Activated CD4-positive, alpha-beta T cell treated with anti-CD3 and anti-CD28 coated beads for 36 hours (primary cell): ENCODE data around the gene KRT14. TPM values are rescaled to one million over a fixed set of nuclear protein-coding genes. Genes with fewer than 3 reads are reported as not detected.

Experiments used
- ATAC-seq: fragments of 200-7000 bp; cut with Tn5 transposase; one replicate; pipeline ENCODE4 v1.10.0; 2021; ENCODE audit warnings: mild to moderate bottlenecking, moderate library complexity
- CTCF ChIA-PET: fragments of 350-600 bp; sonication (Branson Sonifier 250); formaldehyde crosslinking; loops from one replicate; lab custom pipeline; 2021; ENCODE audit warnings: antibody characterized with exemption; lab: Charles Lee
- POLR2A ChIA-PET: fragments of 350-600 bp; sonication (Branson Sonifier 250); formaldehyde crosslinking; loops from one replicate; lab custom pipeline; 2021; ENCODE audit warnings: antibody characterized with exemption, inconsistent platforms; lab: Charles Lee
- DNase-seq: peaks from one replicate; pipeline ENCODE4 v3.0.0-alpha.2; 2020
- H3K27ac Mint-ChIP-seq: one replicate; pipeline ENCODE4 v1.8.0; 2021; ENCODE audit warnings: mixed read lengths
- H3K27me3 Mint-ChIP-seq: one replicate; pipeline ENCODE4 v1.8.0; 2021; ENCODE audit warnings: mixed read lengths
- H3K36me3 Mint-ChIP-seq: one replicate; pipeline ENCODE4 v1.8.0; 2021; ENCODE audit warnings: low read depth, mixed read lengths
- H3K4me1 Mint-ChIP-seq: one replicate; pipeline ENCODE4 v1.8.0; 2021; ENCODE audit warnings: mixed read lengths
- H3K4me3 Mint-ChIP-seq: one replicate; pipeline ENCODE4 v1.8.0; 2021; ENCODE audit warnings: mild to moderate bottlenecking, moderate library complexity, mixed read lengths
- H3K9me3 Mint-ChIP-seq: one replicate; pipeline ENCODE4 v1.8.0; 2021; ENCODE audit warnings: low read depth, mixed read lengths
- intact Hi-C, 2 experiments: fragments of 100-400 bp; cut with DNase I in 1 of 2; cut with micrococcal nuclease in 1 of 2; formaldehyde crosslinking; loops; one replicate each; pipeline versions ENCODE4 v1.14.2 to v1.15.1; 2022 to 2024; cut with DNase I, micrococcal nuclease
- total RNA-seq, 2 experiments: library from RNA; stranded (reverse); gene quantifications; one replicate each; pipeline ENCODE4 v1.2.3, GENCODE V29; 2021

The KRT14 gene
- total RNA-seq, result not detected

DNA sequence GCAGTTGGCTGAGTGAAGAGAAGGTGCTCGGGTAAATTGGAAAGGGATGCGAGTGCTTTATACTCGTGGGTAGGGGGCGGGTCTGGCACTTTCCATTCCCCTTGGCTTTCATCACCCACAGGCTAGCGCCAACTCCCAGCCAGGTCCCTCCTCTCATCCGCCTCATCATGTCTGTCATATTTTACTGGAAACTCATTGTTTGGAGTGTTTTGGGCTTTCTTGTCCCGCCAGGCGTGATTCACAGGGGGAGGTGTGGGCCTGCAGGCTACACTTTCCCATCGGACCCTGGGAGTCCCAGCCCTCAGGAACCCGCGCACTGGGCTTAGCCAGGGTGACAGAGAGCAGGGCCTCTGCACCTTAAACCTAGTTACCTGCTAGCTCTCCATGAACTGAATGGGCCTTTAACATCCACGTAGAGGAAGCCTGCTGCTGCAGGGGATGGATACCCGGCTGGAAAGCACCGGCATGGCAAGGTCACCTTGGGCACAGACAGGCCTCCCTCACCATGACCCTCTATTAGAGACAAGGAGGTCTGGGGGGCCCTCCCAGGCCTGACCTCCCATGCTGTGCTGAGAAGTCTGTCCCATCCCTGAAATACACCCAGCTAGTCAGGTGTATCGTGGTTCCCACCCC, at the start of gene KRT14:
TSS of gene KRT14 (minus strand) at position 33 of the 633 bp plus-strand sequence. CDS start 61 bp downstream, outside the sequence.
- ATAC-seq (no peak), DNase-seq (no peak)
- intact Hi-C loops, result no loop called here
- Mint-ChIP-seq H3K27me3 (peaks cover 5% of the 10 kb centered on the region), H3K4me1 (no peaks in the 10 kb centered on the region), H3K4me3 (no peak within 1 kb of the TSS), H3K36me3 (no peaks in the 10 kb centered on the region), H3K27ac (no peak within 1 kb of the TSS), H3K9me3 (no peaks in the 10 kb centered on the region)
- CTCF ChIA-PET, result no interaction called here
- POLR2A ChIA-PET, result no interaction called here

DNA sequence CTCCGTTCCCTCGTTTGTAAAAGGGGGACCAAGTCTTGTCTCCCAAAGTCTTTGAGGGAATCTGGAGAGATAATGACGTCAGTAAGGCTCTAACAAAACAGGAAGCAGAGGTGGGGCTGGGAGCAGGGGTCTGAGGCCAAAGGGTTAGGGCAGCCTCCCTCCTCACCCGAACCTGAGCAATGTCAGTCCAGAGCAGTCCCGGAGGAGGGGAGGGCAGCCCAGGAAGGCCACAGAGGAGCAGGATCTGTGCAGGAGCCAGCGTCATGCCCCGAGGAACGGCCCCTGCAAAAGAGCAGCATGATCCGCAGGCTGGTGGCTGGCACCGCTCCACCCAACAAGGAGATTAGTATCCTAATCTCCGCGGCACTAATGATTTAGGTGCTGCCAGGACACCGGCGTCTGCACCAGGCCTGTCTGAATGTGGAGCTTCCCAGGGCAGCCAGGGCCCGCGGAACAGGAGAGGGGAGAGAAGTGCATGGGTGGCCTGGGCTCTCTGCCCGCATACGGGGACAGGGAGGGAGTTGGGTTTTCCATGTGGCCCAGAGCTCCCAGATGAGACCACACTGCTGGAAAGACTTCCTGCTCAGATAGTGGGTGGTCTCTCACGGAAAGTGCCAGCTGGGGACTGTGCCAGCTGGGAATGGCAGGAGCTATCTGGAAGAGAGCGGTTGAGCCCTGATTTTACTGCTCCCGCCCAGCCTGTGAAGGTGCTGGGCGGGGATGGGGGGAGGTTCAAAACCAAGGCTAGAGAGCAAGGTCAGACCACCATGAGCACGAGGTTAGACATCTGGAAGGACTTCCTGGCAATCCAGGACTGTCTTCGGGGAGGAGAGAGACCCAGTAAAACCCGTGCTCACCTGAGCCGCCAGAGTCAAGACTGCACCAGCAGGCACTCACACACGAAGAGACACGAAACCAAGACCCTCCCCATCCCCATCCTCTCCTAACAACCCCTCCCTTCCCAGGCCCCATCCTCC, 48.7 kb upstream of the KRT14 start:
- POLR2A ChIA-PET, result no interaction called here
- intact Hi-C loops, result no loop called here
- no peak overlapping the region for H3K27ac Mint-ChIP-seq

DNA sequence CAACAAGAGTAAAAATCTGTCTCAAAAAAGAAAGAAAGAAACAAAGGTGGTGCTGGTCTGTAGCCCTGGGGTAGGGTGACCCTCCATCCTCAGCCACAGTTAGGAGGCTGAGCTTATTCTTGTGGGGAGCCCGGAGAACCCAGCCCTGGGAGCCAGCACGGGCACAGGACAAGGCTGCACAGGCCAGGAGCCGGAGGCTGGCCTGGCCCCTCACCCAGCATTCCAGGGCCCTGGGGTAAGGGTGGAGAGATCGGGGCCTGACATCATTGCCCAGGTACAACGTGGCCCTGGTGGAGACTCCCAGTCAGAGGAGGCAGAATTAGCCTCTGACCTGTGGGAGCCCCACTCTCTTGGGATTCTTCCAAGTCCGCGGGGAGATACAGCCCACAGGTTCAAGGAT, 47.9 kb upstream of the KRT14 start:
- ChIA-PET CTCF (interaction anchor here (1.2 kb wide), 2 partner anchors 14 to 86 kb away, joined by 3 to 5 read pairs; no protein-coding TSS in a partner anchor), POLR2A (no interaction called here)
- no peak overlapping the region for H3K4me3 Mint-ChIP-seq
- ATAC-seq (no peak), DNase-seq (no peak)
- intact Hi-C loops, result no loop called here
- no peaks in the 10 kb centered on the region for H3K9me3 Mint-ChIP-seq
- H3K27ac Mint-ChIP-seq, result no peak overlapping the region
- H3K27me3 Mint-ChIP-seq, result no peaks in the 10 kb centered on the region
- H3K4me1 Mint-ChIP-seq, result no peaks in the 10 kb centered on the region
- H3K36me3 Mint-ChIP-seq, result no peaks in the 10 kb centered on the region

More for the DNA sequence above, 48.7 kb upstream of the KRT14 start:
- H3K27me3 Mint-ChIP-seq, result no peaks in the 10 kb centered on the region
- CTCF ChIA-PET, result interaction anchor here (1.2 kb wide), 2 partner anchors 13 to 87 kb away, joined by 3 to 5 read pairs; no protein-coding TSS in a partner anchor
- no peak overlapping the region for H3K4me3 Mint-ChIP-seq
- no peak for DNase-seq
- no peak for ATAC-seq
- no peaks in the 10 kb centered on the region for H3K36me3 Mint-ChIP-seq
- no peaks in the 10 kb centered on the region for H3K4me1 Mint-ChIP-seq
- H3K9me3 Mint-ChIP-seq, result no peaks in the 10 kb centered on the region

DNA sequence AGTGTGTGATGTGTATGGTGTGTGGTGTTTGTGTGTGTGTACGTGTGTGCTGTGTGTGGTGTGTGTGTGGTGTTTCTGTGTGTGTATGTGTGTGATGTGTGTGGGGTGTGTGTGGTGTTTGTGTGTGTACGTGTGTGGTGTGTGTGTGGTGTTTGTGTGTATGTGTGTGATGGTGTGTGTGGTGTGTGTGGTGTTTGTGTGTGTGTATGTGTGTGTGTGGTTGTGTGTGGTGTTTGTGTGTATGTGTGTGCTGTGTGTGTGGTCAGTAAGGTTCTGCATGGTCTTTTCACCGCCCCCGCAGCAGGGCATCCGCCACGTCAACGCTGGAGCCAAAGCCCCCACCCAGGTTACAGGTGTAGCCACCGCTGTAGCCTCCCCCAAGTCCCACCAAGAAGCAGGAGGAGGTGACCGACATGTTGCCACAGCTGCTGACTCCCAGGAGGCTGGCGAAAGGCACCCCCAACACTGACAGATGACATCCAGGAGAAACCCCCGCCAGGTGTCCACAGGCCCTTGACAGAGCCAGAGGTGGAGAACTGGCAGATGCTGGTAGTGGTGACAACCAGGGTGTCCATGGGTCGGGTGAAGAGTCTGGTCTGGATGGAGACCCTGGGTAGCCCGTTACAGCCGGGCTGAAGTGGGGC, 47.0 kb upstream of the KRT14 start:
- DNase-seq (no peak), ATAC-seq (no peak)
- ChIA-PET CTCF (interaction anchor here (1.2 kb wide), 1 partner anchor 85 kb away, joined by 3 read pairs; no protein-coding TSS in a partner anchor), POLR2A (no interaction called here)
- Mint-ChIP-seq H3K9me3 (no peaks in the 10 kb centered on the region), H3K36me3 (no peaks in the 10 kb centered on the region), H3K27ac (no peak overlapping the region), H3K4me3 (no peak overlapping the region), H3K4me1 (no peaks in the 10 kb centered on the region), H3K27me3 (no peaks in the 10 kb centered on the region)
- intact Hi-C loops, result no loop called here

DNA sequence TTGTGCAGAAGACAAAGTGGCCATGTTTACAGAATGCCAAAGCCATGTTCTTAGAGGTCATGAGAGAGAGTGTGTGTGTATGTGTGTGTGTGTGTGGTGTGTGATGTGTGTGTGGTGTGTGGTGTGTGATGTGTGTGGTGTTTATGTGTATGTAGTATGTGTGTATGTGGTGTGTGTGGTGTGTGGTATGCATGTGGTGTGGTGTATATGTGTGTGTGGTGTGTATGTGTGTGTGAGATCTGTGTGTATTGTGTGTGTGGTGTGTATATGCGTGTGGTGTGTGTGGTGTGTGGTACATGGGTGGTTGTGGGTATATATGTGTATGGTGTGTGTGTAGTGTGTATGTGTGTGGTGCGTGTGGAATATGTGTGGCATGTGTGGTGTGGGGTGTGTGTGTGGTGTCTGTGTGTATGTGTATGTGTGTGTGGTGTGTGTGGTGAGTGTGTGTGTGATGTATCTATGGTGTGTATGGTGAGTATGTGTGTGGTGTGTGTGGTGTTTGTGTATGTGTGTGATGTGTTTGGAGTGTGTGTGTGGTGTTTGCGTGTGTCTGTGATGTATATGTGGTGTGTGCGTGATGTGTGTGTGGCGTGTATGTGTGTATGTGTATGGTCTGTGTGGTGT, 45.9 kb upstream of the KRT14 start:
- DNase-seq (no peak), ATAC-seq (no peak)
- Mint-ChIP-seq H3K27me3 (no peaks in the 10 kb centered on the region), H3K4me3 (no peak overlapping the region), H3K27ac (no peak overlapping the region), H3K36me3 (no peaks in the 10 kb centered on the region), H3K4me1 (no peaks in the 10 kb centered on the region), H3K9me3 (no peaks in the 10 kb centered on the region)
- ChIA-PET CTCF (no interaction called here), POLR2A (no interaction called here)
- intact Hi-C loops, result no loop called here

DNA sequence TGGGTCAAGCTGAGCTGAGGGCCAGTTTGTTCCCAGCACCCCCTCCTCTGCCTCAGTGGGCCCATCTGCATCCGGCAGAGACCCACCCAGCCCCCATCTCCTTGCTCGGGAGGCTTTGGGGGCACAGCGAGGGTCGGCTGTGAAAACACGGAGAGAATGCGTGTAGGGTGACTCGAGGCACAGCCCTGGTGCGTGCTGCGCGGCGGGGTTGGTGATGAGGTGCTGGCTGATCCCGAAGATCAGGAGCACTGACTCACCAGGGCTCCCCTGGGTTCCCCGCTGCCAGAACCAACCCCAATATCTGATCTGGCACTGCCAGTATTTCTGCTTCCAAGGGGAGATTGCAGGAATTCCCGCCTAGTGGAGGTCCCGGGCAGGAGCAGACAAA, 45.2 kb upstream of the KRT14 start:
- H3K27me3 Mint-ChIP-seq, result no peaks in the 10 kb centered on the region
- ATAC-seq, result no peak

DNA sequence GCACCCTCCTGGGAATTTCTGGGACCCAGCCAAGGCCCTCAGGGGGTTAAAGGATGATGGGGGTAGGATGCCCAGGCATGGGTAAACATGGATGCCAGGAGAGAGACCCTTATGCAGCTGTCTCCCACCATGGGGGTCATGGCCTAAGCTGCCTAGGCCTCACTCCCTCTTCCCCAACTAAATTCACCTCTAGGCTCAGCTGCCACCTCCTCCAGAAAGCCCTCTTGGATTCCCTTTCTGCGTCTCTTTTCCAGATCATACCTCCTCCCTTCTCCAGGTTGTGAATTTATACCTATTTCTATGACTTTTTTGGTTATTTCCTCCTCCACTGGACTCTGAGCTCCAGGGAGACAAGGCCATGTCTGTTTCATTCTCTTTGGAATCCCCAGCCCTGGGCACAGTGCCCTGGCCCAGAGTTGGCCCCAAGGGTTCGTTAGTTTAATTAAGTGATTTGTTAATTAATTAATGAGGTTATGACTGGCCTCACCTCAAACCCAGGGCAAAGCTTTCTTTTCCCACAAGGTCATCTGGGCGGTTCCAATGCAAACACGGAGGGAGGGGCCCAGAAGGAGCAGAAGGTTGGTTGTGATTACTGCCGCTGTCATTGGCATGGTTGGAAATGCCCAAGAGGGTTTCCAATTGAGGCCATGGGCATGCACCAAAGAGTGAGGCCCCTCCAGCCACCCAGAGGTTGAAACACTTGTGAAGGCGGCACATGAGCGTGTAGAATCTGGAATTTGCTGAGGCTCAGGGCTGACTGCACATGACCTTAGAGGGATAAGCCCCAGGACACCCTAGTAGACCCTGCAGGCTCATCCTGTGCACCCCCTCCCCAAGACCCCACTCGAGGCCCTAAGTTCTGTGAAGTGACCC, 44.6 kb upstream of the KRT14 start:
- CTCF ChIA-PET, result interaction anchor here (0.6 kb wide), 1 partner anchor 81 kb away, joined by 3 read pairs; no protein-coding TSS in a partner anchor
- Mint-ChIP-seq H3K27me3 (no peaks in the 10 kb centered on the region), H3K4me3 (no peak overlapping the region), H3K9me3 (no peaks in the 10 kb centered on the region), H3K4me1 (no peaks in the 10 kb centered on the region), H3K27ac (no peak overlapping the region), H3K36me3 (no peaks in the 10 kb centered on the region)
- ATAC-seq, result no peak
- no peak for DNase-seq
- POLR2A ChIA-PET, result interaction anchor here (0.6 kb wide), 1 partner anchor 1925 kb away, joined by 3 read pairs; no protein-coding TSS in a partner anchor
- intact Hi-C loops, result no loop called here

More for the DNA sequence above, 45.2 kb upstream of the KRT14 start:
- Mint-ChIP-seq H3K36me3 (no peaks in the 10 kb centered on the region), H3K4me3 (no peak overlapping the region), H3K27ac (no peak overlapping the region), H3K4me1 (no peaks in the 10 kb centered on the region), H3K9me3 (no peaks in the 10 kb centered on the region)
- CTCF ChIA-PET, result no interaction called here
- no peak for DNase-seq
- POLR2A ChIA-PET, result no interaction called here
- intact Hi-C loops, result no loop called here

DNA sequence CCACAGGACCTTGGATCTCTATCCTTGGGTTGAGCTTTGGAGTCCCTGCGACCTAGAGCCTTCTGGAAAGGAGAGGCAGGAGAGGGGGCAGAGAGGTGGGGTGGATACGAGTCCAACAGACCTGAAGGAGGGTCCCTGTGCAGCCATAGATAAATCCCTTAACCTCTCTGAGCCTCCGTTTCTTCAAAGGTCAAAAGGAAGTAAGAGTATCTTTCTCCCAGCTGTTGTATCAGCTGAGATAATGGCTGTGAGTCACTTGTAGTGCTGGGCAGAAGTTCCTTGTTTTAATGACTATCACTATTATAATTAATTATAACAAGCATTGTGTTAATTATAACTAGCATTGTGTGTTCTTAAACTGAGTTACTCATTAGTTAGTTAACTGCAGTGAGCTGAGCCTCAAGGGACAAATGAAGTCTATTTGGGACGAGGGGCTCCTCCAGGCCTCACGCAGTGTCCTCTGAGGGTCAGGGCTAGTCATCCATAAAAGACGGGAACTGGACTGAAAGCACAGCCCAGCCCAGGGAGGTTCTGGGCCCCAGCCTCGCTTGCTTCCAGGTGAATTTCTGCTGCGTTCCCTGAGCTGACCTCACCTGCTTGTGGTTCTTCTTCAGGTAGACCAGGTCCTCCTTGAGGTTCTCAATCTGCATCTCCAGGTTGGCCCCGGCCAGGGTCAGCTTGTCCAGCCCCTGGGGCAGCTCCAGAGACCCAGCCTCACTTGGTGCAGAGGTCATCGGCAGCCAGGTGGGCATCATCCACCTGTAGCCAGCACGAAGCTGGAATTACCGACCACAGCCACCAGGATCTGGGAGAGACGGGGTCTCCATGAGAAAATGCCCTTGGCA, 43.4 kb upstream of the KRT14 start:
- Mint-ChIP-seq H3K4me3 (no peak overlapping the region), H3K4me1 (no peaks in the 10 kb centered on the region), H3K9me3 (no peaks in the 10 kb centered on the region), H3K27ac (no peak overlapping the region), H3K27me3 (no peaks in the 10 kb centered on the region), H3K36me3 (no peaks in the 10 kb centered on the region)
- intact Hi-C loops, result no loop called here
- ATAC-seq, result no peak
- CTCF ChIA-PET, result no interaction called here
- DNase-seq, result no peak
- POLR2A ChIA-PET, result no interaction called here

DNA sequence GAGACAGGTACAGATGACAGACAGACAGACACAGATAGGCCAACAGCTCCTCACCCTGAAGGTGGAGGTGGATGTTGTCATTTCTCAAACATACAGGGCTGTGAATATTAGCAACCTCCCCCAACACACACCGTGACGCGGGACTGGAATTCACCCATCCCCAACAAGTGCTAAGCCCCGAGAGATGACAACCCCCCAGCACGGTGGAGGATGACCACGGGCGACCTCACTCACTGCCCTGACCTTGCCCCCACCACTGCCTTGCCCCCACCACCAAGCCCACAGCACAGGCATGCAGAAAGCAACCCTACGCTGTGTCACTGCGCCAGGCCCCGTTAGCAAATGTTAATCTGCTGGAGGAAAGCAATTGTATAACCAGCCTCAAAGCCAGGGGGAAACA, 42.6 kb upstream of the KRT14 start:
- Mint-ChIP-seq H3K27me3 (no peaks in the 10 kb centered on the region), H3K9me3 (no peaks in the 10 kb centered on the region), H3K4me1 (no peaks in the 10 kb centered on the region), H3K27ac (no peak overlapping the region), H3K36me3 (no peaks in the 10 kb centered on the region), H3K4me3 (no peak overlapping the region)
- no peak for ATAC-seq
- intact Hi-C loops, result no loop called here
- POLR2A ChIA-PET, result no interaction called here
- no peak for DNase-seq
- CTCF ChIA-PET, result no interaction called here
